ENCODE results near the gene MARCHF5. TPM values are rescaled to one million over a fixed set of nuclear protein-coding genes. Genes with fewer than 3 reads are reported as not detected.

MARCHF5 gene
- total RNA-seq, 1 donor from 2014 or later = 49.9 TPM

- Mint-ChIP-seq H3K4me3 (ENCODE audit: unreplicated experiment) (no peak overlapping the region), H3K27ac (ENCODE audit: unreplicated experiment) (no peak overlapping the region), H3K27me3 (ENCODE audit: unreplicated experiment) (no peaks in the 10 kb centered on the region), H3K36me3 (ENCODE audit: unreplicated experiment) (no peaks in the 10 kb centered on the region), H3K9me3 (ENCODE audit: unreplicated experiment) (no peaks in the 10 kb centered on the region), H3K4me1 (ENCODE audit: unreplicated experiment) (peaks cover 10% of the 10 kb centered on the region)
- TF ChIP-seq CTCF (IDR thresholded peaks at IDR 0.05) = no peak
- DNase-seq (ENCODE audit: extremely low spot score, unreplicated experiment) = no peak
These were observed 13.1 kb downstream of the MARCHF5 start for GRCh38 chr10:92304061-92304460.

DNA sequence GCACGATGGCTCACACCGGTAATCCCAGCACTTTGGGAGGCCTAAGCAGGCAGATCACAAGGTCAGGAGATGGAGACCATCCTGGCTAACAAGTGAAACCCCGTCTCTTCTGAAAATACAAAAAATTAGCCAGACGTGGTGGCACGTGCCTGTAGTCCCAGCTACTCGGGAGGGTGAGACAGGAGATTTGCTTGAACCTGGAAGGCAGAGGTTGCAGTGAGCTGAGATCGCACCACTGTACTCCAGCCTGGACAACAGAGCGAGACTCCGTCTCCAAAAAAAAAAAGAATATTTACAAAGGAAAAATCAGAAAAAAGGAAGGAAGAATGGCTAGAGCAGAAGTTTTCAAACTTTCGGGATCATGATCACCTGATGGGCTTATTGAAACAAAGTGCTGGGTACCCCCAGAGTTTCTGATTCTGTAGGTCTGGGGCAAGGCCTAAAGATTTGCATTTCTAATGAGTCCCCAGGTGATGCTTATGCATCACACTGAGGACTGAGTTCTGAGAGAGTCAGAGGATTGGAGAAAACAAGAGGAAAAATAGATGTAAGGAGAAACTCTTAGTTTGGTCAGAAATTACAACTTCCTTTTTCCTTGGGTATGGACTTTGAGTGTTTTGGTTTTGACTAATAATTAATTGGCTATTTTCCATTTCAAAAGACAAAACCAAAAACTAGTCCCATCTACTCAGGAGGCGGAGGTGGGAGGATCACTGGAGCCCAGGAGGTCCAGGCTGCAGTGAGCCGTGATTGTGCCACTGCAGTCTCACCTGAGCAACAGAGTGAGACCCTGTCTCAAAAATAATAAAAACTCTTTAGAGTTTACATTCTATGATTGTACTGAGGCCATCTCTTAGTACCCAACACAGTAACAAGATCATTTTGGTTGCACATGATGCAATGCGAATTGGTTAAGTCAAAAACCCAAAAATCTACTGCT is 14.4 kb downstream of the MARCHF5 start:
- Mint-ChIP-seq H3K27ac (ENCODE audit: unreplicated experiment) (no peak overlapping the region), H3K4me1 (ENCODE audit: unreplicated experiment) (peaks cover 10% of the 10 kb centered on the region), H3K4me3 (ENCODE audit: unreplicated experiment) (no peak overlapping the region), H3K27me3 (ENCODE audit: unreplicated experiment) (no peaks in the 10 kb centered on the region), H3K36me3 (ENCODE audit: unreplicated experiment) (no peaks in the 10 kb centered on the region), H3K9me3 (ENCODE audit: unreplicated experiment) (no peaks in the 10 kb centered on the region)
- TF ChIP-seq CTCF (IDR thresholded peaks at IDR 0.05) = no peak
- DNase-seq (ENCODE audit: extremely low spot score, unreplicated experiment) = no peak

- Mint-ChIP-seq H3K4me1 (ENCODE audit: unreplicated experiment) (peaks cover 6% of the 10 kb centered on the region), H3K27me3 (ENCODE audit: unreplicated experiment) (no peaks in the 10 kb centered on the region), H3K36me3 (ENCODE audit: unreplicated experiment) (peaks cover 16% of the 10 kb centered on the region), H3K27ac (ENCODE audit: unreplicated experiment) (no peak overlapping the region), H3K9me3 (ENCODE audit: unreplicated experiment) (no peaks in the 10 kb centered on the region), H3K4me3 (ENCODE audit: unreplicated experiment) (no peak overlapping the region)
- no peak for TF ChIP-seq CTCF (IDR thresholded peaks at IDR 0.05)
- DNase-seq (ENCODE audit: extremely low spot score, unreplicated experiment) = no peak
These were observed 18.3 kb downstream of the MARCHF5 start for GRCh38 chr10:92309272-92309671.

DNA sequence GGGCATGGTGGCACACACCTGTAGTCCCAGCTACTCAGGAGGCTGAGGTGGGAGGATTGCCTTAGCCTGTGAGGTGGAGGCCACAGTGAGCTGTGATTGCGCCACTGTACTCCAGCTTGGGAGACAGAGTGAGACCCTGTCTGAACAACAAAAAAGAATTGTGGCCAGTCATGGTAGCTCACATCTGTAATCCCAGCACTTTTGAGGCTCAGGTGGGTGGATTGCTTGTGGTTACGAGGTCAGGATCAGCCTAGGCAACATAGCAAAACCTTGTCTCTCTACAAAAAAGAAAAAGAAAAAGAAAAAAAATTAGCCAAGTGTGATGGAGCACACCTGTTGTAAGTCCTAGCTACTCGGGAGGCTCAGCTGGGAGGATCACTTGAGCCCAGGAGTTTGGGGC is 22.8 kb downstream of the MARCHF5 start:
- H3K27ac Mint-ChIP-seq (ENCODE audit: unreplicated experiment) = no peak overlapping the region
- H3K27me3 Mint-ChIP-seq (ENCODE audit: unreplicated experiment) = no peaks in the 10 kb centered on the region
- no peak for TF ChIP-seq CTCF (IDR thresholded peaks at IDR 0.05)
- no peak overlapping the region for H3K4me3 Mint-ChIP-seq (ENCODE audit: unreplicated experiment)
- H3K36me3 Mint-ChIP-seq (ENCODE audit: unreplicated experiment) = peaks cover 23% of the 10 kb centered on the region
- peaks cover 12% of the 10 kb centered on the region for H3K4me1 Mint-ChIP-seq (ENCODE audit: unreplicated experiment)
- H3K9me3 Mint-ChIP-seq (ENCODE audit: unreplicated experiment) = no peaks in the 10 kb centered on the region
- no peak for DNase-seq (ENCODE audit: extremely low spot score, unreplicated experiment)

GRCh38 chr10:92316610-92317009 is 25.6 kb downstream of the MARCHF5 start:
- no peak for DNase-seq (ENCODE audit: extremely low spot score, unreplicated experiment)
- H3K4me3 Mint-ChIP-seq (ENCODE audit: unreplicated experiment) = no peak overlapping the region
- H3K27me3 Mint-ChIP-seq (ENCODE audit: unreplicated experiment) = no peaks in the 10 kb centered on the region

More at GRCh38 chr10:92316610-92317009, 25.6 kb downstream of the MARCHF5 start:
- peaks cover 23% of the 10 kb centered on the region for H3K36me3 Mint-ChIP-seq (ENCODE audit: unreplicated experiment)
- peaks cover 5% of the 10 kb centered on the region for H3K9me3 Mint-ChIP-seq (ENCODE audit: unreplicated experiment)
- peaks cover 12% of the 10 kb centered on the region for H3K4me1 Mint-ChIP-seq (ENCODE audit: unreplicated experiment)
- H3K27ac Mint-ChIP-seq (ENCODE audit: unreplicated experiment) = no peak overlapping the region
- TF ChIP-seq CTCF (IDR thresholded peaks at IDR 0.05) = no peak
